ENCODE results near the gene TRAK1.

Gene TRAK1

DNA sequence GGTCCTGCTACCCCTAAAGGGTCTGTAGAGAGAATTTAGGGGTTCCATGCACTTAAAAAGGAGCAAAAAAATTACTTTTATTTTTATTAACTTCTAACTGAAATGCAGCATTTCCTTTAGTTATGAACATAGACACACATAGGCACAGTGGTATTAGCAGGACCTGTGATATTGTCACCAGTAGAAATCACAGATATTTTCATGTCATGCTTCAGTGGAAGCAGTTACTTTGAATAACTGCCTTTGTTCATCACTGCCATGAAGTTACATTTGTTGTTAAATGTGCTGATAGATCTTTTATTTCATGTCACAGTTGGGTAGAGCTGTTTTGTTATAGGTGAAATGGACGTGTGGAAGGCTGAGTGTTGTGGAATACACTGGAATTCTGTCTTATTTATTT is 37.4 kb downstream of the TRAK1 start:
- no peak for DNase-seq

- no peak for DNase-seq
Measured at GRCh38 chr3:42129014-42129953, 38.1 kb downstream of the TRAK1 start.

GRCh38 chr3:42130007-42130328 is 38.8 kb downstream of the TRAK1 start:
- no peak for DNase-seq

- DNase-seq = no peak
Measured at GRCh38 chr3:42130329-42131070, 39.3 kb downstream of the TRAK1 start.

DNA sequence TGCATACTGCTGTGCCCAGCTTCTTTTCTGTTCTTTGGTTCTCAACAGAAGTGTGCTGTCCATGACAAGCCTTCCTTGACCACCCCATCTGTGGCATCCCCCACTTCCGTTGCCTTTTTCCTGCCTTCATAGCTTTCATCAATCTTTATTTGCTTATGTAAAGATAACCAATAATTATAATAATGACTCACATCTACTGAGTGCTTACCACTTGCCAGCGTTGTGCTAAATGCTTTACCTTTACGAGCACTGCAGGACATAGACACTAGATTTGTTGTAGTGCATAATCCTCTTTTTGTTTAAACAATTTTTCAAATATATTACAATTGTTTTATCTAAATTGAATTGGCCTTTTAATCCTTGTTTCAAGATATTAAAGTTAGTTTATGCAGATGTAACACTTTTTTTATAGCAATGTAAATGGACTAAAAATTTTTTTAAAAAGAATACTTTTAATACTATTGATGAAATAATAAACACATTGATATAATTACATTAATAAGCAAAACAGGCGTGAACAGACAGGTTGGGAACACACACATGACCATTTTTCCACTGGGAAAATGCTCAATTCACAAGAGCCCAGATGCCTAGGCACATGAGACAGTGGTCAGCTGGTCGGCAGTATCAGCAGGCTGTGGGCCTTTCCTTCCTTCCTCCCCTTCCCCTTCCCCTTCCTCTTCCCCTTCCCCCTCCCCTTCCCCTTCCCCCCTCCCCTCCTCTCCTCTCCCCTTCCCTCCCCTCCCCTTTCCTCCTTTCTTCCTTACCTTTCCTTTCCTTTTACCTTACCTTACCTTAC is 42.5 kb downstream of the TRAK1 start:
- DNase-seq = no peak

DNA sequence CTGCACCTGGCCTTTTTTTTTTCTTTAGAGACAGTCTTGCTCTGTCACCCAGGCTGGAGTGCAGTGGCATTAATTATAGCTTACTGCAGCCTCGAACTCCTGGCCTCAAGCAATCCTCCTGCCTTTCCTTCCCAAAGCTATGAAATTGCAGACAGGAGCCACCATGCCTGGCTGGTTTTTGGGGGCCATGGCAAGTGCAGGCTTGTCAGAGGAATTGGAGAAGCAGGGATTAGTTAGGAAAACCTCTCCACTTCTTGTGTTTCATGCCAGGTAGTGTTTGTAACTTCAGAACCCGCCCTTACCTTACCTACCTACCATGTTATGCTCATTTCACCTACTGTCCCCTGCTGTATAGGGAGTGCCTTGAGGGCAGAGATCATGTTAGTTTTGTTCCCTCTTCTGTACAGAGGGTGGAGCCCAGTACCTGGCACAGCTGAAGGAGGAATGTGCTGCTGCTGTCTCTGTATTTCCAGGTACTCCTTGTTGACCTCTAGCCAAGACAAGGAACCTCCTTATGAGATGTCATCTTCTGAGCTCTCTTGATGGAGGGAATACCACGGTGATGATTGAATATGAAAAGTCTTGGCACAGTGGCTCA is 43.8 kb downstream of the TRAK1 start:
- DNase-seq = no peak

DNA sequence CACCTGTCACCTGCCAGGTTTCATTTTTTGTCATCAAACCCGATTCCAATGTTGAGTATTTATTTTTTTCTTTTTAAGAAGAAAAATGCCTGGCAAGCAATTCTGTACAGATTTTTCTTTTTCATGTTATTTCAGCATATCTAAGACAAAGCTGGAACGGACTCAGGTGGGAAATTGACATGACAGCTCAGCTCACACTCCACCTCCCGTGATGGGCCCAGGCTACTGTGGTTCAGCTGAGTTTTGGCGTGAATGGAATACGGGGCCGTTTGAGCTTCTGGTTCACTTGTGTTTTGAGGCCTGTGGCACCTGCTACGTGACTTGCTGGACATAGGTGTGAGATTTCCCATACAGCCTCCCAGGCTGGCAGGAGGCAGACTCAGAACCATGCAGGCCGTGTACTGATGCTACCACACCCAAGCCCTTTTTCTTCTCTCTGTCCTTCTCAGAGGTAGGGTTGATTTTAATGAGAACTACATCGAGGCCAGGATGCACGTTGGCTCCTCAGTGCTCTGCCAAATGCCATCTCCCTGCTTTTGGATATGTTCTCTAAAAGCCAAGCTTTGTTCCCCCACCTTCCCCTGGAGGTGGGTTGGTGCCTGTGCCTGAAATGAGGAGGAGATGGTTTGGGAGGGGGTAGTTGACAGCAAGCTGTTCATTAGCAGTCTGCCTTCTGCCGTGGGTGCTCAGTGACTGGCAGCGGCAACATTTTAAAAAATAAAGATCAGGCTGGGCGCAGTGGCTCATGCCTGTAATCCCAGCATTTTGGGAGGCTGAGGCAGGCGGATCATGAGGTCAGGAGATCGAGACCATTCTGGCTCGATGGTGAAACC is 48.7 kb downstream of the TRAK1 start:
- no peak for DNase-seq

DNA sequence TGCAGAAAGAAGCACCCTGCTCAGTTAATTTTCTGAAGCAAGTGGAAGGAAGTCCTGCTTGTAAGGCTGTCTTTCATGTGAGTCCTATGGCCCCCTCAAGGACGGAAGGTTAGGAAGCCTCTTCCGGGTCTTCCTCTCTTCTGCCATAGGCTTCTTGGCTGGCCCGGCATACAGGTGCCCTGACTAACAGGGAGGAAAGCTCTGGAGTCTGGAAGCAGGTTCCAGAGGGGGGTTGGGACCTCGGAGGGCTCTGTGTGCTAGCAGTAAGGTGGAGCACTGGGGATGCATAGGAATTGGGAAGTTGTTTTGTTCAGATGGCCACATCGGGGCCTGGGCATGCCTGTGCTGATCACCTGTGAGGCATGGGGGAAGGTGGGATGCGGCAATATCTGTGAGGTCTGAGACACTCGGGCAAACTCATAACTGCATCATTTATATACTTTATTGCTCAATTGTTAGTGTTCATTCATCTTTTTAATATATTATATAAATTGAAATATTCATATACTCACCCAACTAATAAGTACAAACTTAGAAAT is 49.6 kb downstream of the TRAK1 start:
- DNase-seq = no peak

DNA sequence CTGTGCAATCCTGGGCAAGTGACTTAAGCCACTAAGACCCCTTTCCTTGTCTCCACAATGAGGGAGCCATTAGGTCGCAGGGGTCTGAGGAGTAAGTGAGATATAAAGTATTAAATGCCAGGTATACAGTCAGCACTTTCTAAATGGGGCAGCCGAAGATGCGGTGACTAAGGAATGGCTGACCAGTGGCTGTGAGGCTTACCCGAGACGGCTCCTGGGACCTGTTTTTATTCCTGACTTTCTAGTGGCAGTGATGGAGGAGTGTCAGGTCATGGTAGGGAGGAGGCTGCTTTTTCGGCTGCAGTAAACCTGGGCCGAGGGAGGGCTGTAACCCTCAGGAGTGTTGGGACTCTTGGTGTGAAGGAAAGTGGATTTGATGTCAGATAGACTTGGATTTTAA is 52.3 kb downstream of the TRAK1 start:
- no peak for DNase-seq

DNA sequence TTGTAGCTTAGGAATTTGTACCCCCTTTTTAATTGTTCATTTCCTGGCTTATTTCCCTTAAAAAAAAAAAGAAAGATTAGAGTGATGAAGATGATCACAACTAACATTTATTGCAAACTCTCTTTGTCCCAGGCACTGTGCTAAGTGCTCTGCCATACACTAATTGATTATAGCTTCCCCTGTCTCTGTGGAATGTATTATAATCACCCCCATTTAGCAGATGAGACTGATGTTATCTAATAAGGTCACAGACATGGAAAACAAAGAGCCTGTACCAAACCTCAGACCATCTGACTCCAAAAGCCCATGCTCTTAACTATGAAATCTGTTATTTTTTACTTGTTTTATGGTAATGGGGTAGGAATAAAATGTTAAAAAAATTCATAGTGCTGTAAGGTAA is 53.1 kb downstream of the TRAK1 start:
- DNase-seq = no peak

GRCh38 chr3:42148086-42148848 is 57.1 kb downstream of the TRAK1 start:
- no peak for DNase-seq

GRCh38 chr3:42148982-42149432 is 57.9 kb downstream of the TRAK1 start:
- DNase-seq = no peak

DNA sequence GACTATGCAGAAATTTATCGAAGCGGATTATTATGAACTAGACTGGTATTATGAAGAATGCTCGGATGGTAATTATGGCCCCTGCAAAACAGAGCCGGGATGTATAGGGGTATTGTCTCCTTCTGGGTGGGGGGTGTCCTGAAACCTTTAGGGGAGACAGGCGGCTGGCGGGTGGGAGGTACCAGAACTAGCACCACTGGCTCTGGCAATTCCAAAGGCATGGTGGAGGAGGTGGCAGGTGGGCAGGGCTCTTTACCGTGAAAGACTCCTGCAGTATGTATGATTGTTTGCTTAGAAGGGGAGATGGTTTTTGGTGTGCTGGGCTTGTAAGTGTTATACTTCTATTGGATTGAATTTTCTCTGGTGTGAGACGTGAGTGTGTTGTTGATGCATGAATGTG is 58.4 kb downstream of the TRAK1 start:
- DNase-seq = no peak

GRCh38 chr3:42149975-42150374 is 58.8 kb downstream of the TRAK1 start:
- no peak for DNase-seq

- DNase-seq = no peak
Measured at GRCh38 chr3:42151596-42152168, 60.5 kb downstream of the TRAK1 start.

- no peak for DNase-seq
Measured at GRCh38 chr3:42152193-42152592, 61.0 kb downstream of the TRAK1 start.

DNA sequence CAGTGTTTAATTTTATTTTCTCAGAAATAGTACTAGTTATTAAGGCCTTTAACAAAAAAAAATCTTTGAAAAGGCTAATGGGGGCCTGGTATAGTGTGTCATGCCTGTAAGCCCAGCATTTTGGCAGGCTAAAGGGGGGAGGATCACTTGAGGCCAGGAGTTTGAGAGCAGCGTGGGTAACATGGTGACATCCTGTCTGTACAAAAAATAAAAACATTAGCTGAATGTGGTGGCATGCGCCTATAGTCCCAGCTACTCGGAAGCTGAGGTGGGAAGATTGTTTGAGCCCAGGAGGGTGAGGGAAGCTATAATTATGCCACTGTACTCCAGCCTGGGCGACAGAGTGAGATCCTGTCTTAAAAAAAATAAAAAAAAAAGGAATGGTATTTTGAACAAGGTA is 61.9 kb downstream of the TRAK1 start:
- DNase-seq = no peak

- DNase-seq = no peak
Measured at GRCh38 chr3:42157540-42158538, 66.7 kb downstream of the TRAK1 start.

DNA sequence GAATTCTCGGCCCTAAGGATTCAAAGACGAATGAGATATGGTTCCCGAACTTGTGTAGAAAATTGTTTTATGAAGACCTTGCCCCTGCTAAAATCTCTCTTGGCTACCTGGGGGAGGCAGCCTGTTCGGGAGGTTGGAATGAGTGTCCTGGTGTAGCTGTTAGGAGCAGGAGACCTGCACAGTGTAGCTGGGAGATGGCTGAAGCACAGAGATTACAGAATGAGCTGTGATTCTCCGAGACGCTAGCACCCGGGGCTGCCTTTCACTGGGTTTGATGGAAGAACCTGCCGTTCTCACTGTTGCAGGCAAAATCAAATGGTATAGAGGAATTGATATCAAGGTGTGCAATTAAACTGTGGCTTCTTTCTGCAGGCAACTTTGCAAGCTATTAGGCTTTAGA is 68.0 kb downstream of the TRAK1 start:
- DNase-seq = no peak

Measured in MV-4-11 (cell line).